GM18508 (cell line): ENCODE data around the gene COL6A2.

Experiments
- ATAC-seq: cut with Tn5 transposase; IDR thresholded peaks from one replicate; pipeline ENCODE4 v1.9.1; 2021; ENCODE audit warnings: moderate number of reproducible peaks; ENCODE audit not compliant: insufficient read depth, unreplicated experiment

The COL6A2 gene

DNA sequence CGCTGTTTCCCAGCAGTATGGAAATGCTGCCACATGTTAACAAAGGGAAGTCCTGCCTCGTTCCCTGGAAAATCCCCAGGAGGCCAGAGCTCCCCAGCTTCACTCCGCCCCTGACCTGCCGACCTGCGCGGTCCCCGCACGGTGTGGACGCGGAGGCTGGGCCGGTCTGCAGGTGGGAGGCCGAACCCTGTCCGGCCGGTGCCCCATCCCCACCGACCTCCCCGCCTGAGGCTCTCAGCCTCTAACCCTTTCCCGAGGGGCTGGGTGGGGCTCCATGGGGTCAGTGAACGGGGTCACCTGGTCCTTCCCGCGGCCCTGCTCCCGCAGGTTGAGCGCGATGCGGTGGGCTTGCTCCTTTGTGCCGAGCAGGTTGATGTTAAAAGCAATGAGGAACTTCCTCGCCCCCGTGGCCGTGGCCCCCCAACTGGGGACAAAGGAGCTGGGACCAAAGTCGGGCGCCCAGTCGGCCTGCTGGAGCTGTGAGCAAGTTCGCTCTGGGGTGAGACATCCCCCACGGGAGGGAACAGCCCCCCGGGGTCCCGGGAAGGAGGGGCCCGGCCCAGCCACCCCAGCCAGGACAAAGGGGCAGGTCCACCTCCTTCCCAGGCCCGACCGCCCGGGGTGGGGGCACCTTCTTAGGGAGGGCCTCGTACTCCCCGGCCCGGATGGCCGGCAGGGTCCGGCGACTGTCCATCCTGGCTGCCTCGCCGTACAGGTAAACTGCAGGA lies 53.5 kb downstream of the COL6A2 start:
- ATAC-seq = no peak

DNA sequence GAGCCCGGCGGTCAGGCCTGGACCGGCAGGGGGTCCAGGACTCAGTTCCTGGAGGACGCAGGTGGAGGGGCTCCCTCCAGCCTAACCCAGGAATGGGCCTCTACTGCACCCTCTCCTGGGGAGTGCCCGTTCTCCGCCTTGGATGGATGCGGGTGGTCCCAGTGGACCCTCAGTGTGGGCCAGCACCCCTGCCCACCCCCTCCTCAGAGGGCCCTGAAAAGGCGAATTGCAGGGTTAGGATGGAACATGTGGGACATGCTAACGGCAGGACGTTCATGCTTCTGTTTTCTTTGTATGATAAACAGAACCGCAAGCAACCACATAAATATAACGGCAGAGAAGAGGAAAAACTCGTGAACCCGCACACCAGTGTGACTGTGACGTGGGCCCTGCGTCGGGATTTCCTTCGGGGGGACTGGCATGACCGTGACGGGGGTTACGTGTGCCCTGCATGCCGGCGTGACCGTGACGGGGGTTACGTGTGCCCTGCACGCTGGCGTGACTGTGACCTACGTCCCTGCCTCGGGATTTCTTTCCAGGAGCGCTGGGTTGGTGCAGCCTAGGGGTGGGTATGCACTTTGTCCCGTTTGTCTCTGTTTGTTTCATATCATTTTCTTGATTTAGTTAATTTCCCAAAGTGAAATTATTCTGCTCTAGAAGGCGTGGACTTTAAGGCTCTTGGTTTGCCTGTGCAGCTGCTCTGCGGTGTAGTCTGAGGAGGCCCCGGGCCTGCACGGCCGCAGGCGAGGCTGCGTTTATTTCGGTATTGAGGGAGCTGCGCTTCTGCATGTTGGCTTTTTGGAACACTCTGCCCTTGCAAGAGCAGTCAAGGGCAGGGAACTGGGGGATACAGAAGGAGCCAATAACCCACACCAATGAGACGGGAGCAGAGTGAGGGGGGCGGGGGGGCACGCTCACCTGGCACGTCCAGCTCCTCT lies 54.3 kb downstream of the COL6A2 start:
- ATAC-seq = no peak

DNA sequence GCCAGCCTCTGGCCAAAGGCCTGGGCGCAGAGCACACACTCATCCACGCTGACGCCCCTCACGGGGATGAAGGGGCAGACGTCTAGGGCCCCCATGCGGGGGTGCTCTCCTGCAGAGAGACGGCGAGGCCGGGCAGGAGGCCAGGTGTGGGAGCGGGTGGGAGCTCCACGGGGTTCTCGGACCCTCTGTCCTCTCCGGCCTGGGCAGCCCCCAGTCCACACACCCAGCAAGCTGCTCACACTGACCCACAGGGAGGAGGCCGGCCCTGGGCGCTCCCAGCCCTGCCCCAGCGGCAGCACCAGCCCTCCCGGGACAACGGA lies 55.0 kb downstream of the COL6A2 start:
- no peak for ATAC-seq

DNA sequence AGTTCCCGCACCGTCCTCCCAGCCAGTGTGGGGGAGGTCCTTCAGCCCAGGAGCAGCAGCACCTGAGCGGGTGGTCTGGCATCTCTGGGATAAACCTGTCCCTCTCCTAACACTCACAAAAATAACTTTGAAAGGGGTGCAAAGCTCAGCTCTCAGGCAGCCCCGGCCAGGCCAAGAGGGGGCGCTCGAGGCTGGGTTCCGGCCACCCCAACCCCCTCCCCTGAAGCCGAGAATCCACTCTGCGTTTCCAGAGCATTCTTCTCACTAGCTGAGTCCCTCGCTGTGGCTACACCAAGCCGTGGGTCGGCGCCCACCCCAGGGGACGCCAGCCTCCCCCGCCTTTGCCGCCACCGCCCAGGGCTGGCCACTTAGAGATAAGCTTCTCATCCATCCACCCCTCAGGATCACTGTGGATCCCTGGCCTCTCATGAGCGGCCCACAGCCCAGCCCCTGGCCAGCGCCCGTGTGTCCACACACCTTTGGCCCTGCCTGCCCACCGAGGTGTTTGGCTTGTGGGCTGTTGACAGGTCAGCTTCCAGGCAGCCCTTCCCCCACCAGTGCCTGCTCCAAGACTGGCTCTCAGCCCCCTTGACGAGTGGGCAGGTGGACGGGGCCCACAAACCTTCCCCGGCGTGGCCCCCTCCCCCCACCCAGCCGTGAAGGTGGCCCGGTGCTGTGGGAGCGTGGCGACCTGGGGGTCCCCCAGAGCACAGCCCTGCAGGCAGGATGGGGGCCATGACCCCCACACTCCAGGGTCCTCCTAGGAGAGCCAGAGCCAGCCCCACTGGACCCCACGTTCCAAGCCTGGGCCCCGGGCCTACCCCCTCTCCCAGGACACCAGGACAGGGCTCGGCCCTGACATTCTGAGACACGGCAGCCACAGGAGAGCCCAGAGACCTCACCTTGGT lies 55.6 kb downstream of the COL6A2 start:
- ATAC-seq = no peak

DNA sequence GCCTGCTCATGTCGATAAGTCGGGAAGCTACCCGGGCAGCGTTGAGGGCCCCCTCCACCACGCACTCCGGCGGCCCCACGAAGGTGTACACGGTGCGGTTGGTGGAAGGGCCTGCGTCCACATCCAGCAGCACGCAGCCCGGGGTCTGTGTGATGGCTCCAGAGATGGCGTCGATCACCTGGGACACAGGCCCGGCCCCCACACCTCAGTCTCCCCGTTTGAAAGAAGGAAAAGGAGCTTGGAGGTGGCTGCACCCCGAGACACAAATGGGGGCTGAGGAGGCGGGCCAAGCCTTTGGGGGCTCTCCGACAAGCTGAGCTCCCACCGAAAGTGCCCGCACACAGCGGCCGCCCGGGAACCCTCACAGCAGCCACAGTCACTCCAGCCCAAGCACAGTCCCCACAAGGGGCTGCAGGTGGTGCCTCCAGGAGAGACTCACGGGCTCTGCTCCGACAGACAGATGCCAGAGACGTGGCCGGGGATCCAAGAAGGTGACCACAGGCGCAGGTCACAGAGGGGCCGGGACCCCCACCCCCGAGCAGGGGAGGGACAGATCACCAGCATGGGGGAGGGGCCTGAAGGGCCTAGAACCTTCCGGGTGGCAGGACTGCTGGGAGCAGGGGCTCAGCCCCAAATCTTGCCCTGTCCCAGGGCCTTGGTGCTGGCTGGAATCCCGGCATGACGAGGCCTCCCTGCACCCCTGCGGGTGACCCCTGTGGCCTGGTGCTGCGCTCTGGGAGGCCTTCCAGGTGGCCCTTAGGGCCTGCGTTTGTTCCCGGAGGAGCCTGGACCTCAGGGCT lies 56.4 kb downstream of the COL6A2 start:
- ATAC-seq = no peak

DNA sequence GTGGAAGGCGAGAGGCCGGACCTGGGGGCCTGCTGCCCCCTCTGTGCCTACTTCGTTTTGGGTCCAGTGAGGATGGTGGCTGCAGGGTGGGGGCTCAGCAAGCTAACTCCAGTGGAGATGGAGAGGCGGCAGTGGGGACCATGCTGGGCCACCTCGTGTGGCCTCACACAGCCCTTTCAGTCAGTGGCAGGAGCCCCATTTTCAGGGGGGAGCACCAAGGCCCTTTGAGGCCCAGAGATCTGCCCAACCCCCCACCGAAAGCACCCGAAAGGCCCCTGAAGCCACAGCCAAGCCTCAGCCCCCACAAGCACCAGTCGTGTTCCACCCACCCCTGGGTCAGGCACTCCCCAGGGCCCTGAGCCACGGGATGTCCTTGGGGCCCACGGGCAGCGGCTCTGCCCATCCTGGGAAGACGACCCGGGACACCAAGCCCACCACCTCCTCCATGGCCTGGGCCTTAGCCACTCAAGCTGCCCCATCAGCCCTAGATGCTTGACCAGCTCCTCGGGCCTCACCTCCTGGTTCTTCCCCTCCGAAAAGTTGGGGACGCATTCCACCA lies 57.1 kb downstream of the COL6A2 start:
- ATAC-seq = no peak

DNA sequence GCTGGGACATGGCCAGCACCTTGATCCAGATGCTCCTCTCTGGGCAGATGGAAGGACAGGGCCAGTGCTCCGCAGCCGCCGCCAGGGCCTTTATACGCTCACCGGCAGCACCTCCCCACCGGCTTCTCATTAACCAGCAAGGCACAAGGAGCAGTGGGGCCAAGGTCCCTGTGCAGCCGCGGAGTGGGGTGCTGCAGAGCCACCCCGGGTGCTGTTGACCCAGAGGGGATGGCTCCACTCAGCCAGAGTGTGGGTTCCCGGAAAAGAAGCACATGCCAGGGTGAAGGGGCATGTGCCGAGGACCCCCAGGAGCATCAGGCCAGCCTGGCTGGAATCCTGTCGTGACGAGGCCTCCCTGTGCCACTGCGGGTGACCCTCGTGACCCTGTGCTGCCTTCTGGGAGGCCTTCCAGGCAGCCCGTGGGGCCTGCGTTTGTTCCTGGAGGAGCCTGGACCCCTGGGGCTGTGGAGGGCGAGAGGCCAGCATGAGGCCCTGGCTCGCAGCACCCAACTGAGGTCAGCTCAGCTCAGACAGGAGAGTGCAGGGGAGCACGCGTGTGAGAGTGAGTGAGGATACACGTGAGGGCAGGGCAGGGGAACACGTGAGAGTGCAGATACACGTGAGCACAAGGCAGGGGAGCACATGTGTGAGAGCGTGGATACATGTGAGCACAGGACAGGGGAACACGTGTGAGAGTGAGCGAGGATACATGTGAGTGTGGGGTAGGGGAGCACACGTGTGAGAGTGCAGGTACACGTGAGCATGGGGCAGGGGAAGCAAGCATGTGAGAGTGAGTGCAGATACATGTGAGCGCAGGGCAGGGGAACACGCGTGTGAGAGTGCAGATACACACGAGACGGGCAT lies 57.8 kb downstream of the COL6A2 start, which contains the start of gene FTCD:
Gene FTCD (minus strand): TSS at position 66 of the 864 bp plus-strand sequence. CDS start 56 bp downstream, at position 10.
- no peak for ATAC-seq

DNA sequence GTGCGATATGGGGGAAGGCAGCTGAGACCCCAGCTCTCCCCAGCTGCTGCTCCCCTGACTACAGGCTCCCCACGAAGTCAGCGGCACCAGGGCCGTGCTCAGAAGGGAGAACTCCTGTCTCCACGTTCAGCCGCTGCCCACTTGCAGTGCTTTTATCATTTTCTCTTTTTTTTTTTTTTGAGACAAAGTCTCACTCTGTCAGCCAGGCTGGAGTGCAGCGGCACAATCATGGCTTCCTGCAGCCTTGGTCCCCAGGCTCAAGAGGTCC lies 58.4 kb downstream of the COL6A2 start:
- no peak for ATAC-seq

DNA sequence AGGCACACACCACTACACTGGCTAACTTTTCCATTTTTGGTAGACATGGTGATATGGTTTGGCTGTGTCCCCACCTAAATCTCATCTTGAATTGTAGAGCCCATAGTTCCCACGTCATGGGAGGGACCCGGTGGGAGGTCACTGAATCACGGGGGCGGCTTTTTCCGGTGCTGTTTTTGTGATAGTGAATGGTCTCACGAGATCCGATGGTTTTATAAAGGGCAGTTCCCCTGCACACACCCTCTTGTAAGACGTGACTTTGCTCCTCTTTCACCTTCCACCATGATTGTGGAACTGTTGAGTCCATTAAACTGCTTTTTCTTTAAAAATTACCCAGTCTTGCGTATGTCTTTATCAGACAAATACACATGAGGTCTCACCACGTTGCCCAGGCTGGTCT lies 58.8 kb downstream of the COL6A2 start:
- no peak for ATAC-seq

DNA sequence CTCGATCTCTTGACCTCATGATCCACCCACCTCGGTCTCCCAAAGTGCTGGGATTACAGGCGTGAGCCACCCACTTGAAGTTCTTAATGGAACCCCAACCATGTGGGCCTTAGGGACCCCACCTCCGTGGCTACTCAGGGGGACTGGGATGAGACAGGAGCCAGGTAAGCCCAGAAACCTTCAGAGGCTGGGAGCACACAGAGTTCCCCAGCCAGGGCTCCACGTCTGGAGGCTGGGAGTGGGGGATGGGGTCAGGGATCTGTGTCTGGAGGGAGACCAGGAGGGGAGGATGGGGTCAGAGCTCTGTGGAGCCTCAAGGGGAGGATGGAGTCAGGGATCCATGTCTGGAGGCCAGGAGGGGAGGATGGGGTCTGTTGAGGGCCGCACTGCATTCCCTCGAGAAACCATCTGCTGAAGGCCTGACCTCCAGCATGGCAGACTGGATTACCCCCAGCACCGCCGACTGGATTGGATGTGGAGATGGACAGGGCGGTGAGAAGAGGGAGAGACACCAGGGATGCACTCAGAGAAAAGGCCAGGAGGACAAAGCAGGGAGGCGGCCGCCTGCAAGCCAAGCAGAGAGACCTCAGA lies 59.6 kb downstream of the COL6A2 start:
- ATAC-seq = no peak

DNA sequence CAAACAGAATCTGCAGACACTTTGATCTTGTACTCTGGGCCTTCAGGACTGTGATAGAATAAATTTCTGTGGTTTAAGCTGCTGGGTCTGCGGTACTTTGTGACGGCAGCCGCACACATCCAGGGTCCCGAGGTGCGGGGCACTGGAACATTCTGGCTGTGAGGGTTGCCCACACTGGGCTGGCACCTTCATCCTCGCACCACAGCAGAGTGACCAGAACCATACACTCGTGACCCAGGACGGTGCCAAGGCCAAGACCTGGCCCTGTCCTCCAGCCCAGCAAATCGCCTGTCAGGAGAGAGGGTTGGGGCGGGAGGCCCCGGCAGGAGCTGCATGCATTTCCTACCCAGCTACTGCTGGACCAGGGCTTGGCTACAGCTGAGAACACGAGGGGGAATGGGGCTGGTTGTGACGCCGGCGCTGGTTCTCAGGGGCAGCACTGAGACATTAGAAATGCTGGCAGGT lies 60.1 kb downstream of the COL6A2 start:
- no peak for ATAC-seq

DNA sequence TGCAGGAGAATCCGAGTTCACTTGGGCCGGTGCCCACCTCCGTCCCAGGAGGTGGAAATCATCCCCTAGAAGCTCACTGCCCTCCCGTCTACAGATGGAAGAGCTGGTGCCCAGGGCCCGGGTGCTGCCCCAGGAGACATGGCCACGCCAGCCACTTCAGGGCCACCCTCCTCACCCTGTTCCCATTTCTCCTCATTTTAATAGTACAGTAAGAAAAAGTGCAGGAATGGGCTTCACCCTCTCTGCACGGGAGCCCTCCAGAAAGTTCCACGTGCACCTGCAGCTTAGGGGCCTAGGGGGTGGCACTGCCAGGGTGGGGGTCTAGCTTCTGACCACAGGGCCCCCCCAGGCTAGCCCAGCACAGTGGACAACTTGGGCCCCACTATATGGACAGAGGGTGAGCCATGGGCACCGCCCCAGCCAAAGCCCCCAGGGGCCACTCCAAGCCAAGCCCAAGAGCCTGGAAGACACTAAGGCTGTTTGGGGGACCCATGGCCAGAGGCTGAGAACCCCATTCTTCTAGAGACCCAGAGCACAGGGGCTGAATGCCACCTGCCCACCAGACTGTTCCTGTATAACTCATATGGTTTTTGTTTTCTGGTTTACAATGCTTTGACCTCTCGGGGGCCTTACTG lies 60.9 kb downstream of the COL6A2 start:
- no peak for ATAC-seq

DNA sequence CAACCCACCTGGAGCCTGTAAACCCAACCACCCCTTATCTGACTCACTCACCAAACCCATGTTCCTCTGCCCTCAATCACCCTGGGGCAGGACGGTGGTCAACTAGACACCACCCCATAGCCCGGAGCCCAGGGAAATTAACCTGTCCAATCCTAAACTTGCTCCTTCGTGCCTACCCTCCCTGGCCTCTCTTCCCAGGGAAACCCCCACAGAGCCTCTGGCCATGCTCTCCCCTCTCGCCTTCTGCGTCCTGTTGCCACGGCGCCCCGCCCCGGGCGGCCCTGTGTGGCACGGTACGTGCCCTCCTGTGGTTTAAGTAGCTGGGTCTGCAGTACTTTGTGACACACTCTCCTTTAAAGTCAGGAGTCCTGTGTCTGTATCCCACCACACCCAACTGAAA lies 61.5 kb downstream of the COL6A2 start:
- ATAC-seq = no peak

DNA sequence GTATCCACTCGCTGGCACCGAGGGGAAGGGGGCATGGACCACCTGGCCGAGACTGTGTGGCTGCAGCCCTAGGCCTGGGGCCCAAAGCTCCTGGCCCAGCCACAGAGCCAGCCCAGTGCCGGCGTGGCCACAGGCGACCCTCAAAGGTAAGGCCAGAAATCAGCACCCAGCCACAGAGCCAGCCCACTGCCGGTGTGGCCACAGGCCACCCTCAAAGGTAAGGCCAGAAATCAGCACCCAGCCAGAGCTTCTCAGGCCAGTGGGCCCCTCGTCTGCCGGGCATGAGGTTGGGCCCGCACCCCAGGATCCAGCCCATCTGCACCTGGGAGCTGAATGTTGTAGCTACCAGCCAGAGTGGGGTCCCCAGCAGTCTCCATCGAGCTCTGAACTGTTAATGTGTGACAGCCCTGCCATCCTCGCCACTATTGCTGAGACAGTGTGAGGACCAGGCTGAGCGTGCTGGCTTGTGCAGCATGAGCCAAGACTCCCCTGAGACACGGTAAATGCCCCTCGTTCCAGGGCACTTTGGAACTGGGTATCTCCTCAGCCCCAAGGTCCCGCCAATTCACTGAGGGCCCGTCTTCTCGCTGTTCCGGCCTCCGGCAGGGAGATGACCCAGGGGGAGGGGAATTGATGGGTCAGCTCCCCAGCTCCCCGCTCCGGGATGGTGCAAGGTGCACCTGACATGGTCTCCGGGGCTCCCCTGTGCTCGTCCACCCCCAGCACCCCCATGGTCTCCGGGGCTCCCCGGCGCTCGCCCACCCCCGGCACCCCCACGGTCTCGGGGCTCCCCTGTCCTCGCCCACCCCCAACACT lies 62.1 kb downstream of the COL6A2 start:
- no peak for ATAC-seq

DNA sequence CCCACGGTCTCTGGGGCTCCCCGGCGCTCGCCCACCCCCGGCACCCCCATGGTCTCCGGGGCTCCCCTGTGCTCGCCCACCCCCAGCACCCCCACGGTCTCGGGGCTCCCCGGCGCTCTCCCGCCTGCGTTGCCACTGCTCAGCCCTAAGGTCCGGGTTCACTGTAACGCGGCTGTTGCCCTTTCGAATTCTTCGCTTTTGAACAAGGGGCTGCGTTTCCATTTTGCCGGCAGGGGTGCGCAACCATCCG lies 62.7 kb downstream of the COL6A2 start:
- ATAC-seq = no peak

DNA sequence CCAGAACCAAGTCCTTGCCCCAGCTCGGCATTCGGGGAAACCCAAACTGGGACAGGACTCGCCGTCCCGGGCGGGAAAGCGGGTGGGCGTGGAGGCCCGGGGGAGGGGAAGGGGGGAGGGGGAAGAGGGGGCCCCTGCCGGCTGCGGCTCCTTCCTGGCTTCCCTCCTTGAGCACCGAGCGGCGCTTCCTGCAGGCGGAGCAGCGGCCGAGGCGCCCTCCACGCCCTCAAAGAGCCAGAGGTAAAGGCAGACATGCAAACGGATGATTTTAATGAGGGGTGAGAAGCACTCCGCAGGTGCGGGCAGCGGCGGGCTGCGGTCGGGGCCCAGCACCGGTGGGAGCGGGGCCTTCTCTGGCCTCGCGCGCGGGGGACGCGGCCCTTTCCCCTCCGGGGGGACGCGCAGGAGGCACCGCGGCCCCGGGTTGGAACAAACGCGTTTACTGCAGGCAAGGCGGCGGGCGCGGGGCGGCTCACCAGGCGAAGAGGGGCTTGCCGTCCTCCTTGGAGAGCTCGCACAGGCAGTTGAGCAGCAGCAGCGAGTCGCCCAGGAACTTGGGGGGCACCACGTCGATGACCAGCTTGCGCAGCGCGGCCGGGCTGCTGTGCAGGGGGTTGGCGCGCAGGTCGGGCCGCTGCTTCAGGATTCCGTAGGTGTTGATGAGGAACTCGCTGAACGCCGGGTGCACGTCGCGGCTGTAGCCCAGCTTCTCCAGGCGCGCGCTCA lies 63.2 kb downstream of the COL6A2 start:
- ATAC-seq = no peak
